ENCODE measurements around the gene TMED9. TPM values are rescaled to one million over a fixed set of nuclear protein-coding genes. Genes with fewer than 3 reads are reported as not detected.

Gene TMED9
- total RNA-seq, 1 donor from 2014 or later: 78.4 TPM

DNA sequence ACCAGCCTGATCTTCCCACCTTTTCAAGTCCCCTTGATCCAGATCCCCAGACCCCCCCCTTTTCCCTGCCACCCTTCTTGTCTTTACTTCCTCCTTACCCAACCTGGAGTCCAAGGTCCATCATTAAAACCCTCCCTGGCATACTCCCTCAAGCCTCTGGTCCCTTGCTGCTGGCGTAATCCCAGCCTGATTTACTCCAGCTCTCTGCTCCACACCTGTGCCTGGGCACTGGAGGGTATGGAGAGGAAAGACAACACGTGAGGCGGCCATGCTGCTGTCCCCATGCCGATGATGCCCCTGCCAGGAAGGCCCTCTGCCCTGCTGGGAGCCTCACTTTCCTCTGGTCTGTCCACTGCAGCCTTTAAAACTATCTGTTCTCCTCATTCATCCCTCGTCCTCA lies 13.1 kb downstream of the TMED9 start:
- Mint-ChIP-seq H3K9me3 (no peaks in the 10 kb centered on the region), H3K36me3 (ENCODE audit: low read depth) (peaks cover 38% of the 10 kb centered on the region), H3K4me3 (no peak overlapping the region), H3K4me1 (peaks cover 37% of the 10 kb centered on the region), H3K27me3 (no peaks in the 10 kb centered on the region), H3K27ac (peak overlapping the region; percentile 3)
- intact Hi-C loops (cut with micrococcal nuclease): loop anchor here (10.0 kb wide), 1 partner anchor 550 kb away; the partner anchor contains the start of gene NHP2
- POLR2A ChIA-PET: no interaction called here
- ATAC-seq (ENCODE audit: low read depth): no peak
- TF ChIP-seq, protein P1, sequence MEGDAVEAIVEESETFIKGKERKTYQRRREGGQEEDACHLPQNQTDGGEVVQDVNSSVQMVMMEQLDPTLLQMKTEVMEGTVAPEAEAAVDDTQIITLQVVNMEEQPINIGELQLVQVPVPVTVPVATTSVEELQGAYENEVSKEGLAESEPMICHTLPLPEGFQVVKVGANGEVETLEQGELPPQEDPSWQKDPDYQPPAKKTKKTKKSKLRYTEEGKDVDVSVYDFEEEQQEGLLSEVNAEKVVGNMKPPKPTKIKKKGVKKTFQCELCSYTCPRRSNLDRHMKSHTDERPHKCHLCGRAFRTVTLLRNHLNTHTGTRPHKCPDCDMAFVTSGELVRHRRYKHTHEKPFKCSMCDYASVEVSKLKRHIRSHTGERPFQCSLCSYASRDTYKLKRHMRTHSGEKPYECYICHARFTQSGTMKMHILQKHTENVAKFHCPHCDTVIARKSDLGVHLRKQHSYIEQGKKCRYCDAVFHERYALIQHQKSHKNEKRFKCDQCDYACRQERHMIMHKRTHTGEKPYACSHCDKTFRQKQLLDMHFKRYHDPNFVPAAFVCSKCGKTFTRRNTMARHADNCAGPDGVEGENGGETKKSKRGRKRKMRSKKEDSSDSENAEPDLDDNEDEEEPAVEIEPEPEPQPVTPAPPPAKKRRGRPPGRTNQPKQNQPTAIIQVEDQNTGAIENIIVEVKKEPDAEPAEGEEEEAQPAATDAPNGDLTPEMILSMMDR (IDR thresholded peaks at IDR 0.05): no peak
- no peak for DNase-seq
- CTCF ChIA-PET: no interaction called here

DNA sequence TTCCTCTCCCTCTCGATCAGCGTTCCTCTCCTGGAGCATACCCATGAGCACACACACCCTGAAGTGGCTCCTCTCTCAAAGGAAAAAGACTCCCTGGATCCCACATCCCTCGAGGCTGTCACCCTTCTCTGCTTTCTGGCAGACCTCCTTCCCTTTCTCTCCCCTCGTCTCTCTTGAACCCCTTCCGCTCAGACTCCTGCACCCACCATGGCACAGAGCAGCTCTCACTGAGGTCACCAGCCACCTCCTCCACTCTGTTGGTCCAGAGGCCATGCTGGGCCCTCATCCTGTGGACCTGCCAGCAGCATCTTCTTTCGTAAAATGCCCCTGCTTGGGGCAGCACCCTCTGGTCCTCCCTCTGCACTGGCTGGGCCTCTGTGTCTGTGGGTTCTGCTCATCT lies 13.7 kb downstream of the TMED9 start:
- H3K27ac Mint-ChIP-seq: no peak overlapping the region
- no peak for ATAC-seq (ENCODE audit: low read depth)

DNA sequence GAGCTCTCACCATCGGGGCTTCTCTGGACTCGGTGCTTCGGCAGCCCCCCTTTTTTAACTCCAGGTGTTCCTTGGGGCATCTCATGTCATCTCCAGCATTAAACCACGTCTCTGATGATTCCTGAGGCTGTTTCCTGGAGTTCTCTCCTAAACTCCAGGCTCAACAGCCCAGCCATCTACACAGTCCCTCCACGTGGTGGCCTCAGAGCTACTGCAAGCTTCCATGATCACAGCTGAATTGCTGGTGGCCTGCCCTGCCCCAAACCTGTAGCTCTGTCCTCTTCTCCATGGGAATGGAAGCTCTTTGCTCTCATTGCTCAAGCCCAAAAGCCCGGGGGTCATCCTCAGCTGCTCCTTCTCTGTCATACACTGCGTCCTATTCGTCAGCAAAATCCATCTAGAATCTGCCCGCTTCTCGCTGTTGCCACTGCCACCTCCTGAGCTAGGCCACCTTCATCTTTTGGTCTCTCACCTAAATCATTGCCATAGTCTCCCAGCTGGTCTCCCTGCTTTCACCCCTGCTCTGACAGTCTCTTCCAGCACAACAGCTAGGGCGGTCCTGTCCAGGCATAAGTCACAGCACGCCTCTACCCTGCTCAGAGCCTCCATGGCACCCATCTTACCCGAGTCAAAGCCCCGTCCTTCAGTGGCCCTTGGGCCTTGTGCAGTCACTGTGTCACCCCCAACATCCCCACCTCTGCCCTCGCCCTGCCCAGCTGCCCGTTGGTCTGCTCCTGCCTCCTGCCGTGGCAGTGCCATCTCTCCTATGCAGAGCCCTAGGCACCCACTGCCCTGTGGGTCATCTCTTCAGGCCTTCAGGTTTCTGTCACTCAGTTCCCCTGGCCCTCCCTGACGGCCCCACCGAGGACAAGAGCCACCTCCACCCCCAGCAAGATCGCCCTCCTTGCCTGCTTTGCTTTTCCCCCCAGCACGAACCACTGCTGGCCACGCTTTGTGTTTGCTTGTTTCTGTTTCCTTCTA lies 14.4 kb downstream of the TMED9 start:
- ChIA-PET POLR2A (interaction anchor here (0.5 kb wide), 1 partner anchor 63 kb away, joined by 3 read pairs; no protein-coding TSS in a partner anchor), CTCF (interaction anchor here (0.9 to 1.0 kb wide), 2 partner anchors 8 to 18 kb away, joined by 3 to 7 read pairs; no protein-coding TSS in a partner anchor)
- H3K9me3 Mint-ChIP-seq: no peaks in the 10 kb centered on the region
- no peak for DNase-seq
- intact Hi-C loops (cut with micrococcal nuclease): loop anchor here (2.0 to 10.0 kb wide), 2 partner anchors 456 to 548 kb away; partner anchors contain the start of gene NHP2
- TF ChIP-seq, protein P1 (IDR thresholded peaks at IDR 0.05): no peak
- H3K36me3 Mint-ChIP-seq (ENCODE audit: low read depth): peaks cover 40% of the 10 kb centered on the region
- H3K4me1 Mint-ChIP-seq: peaks cover 26% of the 10 kb centered on the region
- H3K4me3 Mint-ChIP-seq: no peak overlapping the region
- no peak for ATAC-seq (ENCODE audit: low read depth)
- peak overlapping the region; percentile 54 for H3K27ac Mint-ChIP-seq
- no peaks in the 10 kb centered on the region for H3K27me3 Mint-ChIP-seq

More for the DNA sequence above, 13.7 kb downstream of the TMED9 start:
- TF ChIP-seq, protein P1 (IDR thresholded peaks at IDR 0.05): no peak
- peaks cover 40% of the 10 kb centered on the region for H3K36me3 Mint-ChIP-seq (ENCODE audit: low read depth)
- H3K4me1 Mint-ChIP-seq: peaks cover 33% of the 10 kb centered on the region
- ChIA-PET CTCF (no interaction called here), POLR2A (no interaction called here)
- no peak overlapping the region for H3K4me3 Mint-ChIP-seq
- intact Hi-C loops (cut with micrococcal nuclease): loop anchor here (2.0 to 10.0 kb wide), 2 partner anchors 457 to 549 kb away; partner anchors contain the start of gene NHP2
- H3K9me3 Mint-ChIP-seq: no peaks in the 10 kb centered on the region
- DNase-seq: no peak
- no peaks in the 10 kb centered on the region for H3K27me3 Mint-ChIP-seq

DNA sequence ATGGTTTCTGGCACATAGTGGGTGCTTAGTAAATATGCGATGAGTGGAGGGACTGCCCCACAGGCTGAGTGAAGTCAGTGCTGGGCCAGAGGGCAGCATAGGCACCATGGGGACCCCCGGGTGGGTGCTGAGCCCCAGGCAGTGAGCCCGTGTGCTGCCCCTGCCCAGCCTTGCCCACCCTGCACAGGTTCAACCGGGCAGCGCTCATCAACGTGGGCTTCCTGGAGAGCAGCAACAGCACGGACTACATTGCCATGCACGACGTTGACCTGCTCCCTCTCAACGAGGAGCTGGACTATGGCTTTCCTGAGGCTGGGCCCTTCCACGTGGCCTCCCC lies 15.1 kb downstream of the TMED9 start:
- Mint-ChIP-seq H3K4me3 (no peak overlapping the region), H3K4me1 (peaks cover 22% of the 10 kb centered on the region), H3K9me3 (no peaks in the 10 kb centered on the region), H3K27ac (no peak overlapping the region), H3K27me3 (no peaks in the 10 kb centered on the region), H3K36me3 (ENCODE audit: low read depth) (peaks cover 41% of the 10 kb centered on the region)
- ATAC-seq (ENCODE audit: low read depth): no peak
- POLR2A ChIA-PET: interaction anchor here (0.5 kb wide), 1 partner anchor 63 kb away, joined by 3 read pairs; no protein-coding TSS in a partner anchor
- CTCF ChIA-PET: interaction anchor here (0.6 to 1.0 kb wide), 3 partner anchors 9 to 96 kb away, joined by 3 to 7 read pairs (median 3); no protein-coding TSS in a partner anchor
- DNase-seq: no peak
- TF ChIP-seq, protein P1 (IDR thresholded peaks at IDR 0.05): no peak
- intact Hi-C loops (cut with micrococcal nuclease): loop anchor here (2.0 to 10.0 kb wide), 2 partner anchors 456 to 548 kb away; partner anchors contain the start of gene NHP2

All from activated B cell treated with CpG ODN at 0.5 μM for 24 hours (primary cell).